ENCODE results near the gene SNAP91.

SNAP91 gene

GRCh38 chr6:83510791-83511190 is 198.1 kb downstream of the SNAP91 start:
- no peak overlapping the region for H2BK12ac ChIP-seq (ENCODE audit: low read length)
- no peak overlapping the region for H3K18ac ChIP-seq (ENCODE audit: low read length)
- no peak overlapping the region for H2AK5ac ChIP-seq (ENCODE audit: low read depth, low read length)
- H2BK120ac ChIP-seq (ENCODE audit: low read depth, low read length): no peak overlapping the region
- H2BK5ac ChIP-seq (ENCODE audit: low read length): no peak overlapping the region
- DNase-seq (ENCODE audit: low spot score): no peak
- H2AFZ ChIP-seq (ENCODE audit: low read length): no peak overlapping the region
- peaks cover 2 to 3% of the 10 kb centered on the region in 2 donors for H3K4me1 ChIP-seq (ENCODE audit: control insufficient read depth in 2 of 2, insufficient read depth in 1 of 2, low read depth in 1 of 2, low read length in 2 of 2)
- no peaks in the 10 kb centered on the region for H3K9me3 ChIP-seq (replicated peaks in 1 of 2; ENCODE audit: control insufficient read depth in 2 of 2, insufficient read depth in 1 of 2, low read depth in 1 of 2, low read length in 2 of 2)
- no peaks in the 10 kb centered on the region for H3K36me3 ChIP-seq (replicated peaks in 1 of 2; ENCODE audit: control insufficient read depth in 2 of 2, insufficient read depth in 2 of 2, low read length in 2 of 2)
- no peak overlapping the region for H4K8ac ChIP-seq (ENCODE audit: low read depth, low read length)
- no peak overlapping the region for H3K4me2 ChIP-seq (ENCODE audit: insufficient read depth, low read length, poor library complexity, severe bottlenecking)
- H3K23ac ChIP-seq (ENCODE audit: low read depth, low read length, poor library complexity): no peak overlapping the region
- no CpG with 5 or more reads among the region's 3 CpGs for WGBS, 2 donors (ENCODE audit: extremely low coverage in 2 of 2, insufficient read length in 2 of 2, insufficient replicate concordance in 1 of 2)
- no peak overlapping the region for H3K14ac ChIP-seq (ENCODE audit: low read length)
- H3K27me3 ChIP-seq (ENCODE audit: control insufficient read depth in 3 of 3, insufficient read depth in 3 of 3, low read depth in 1 of 3, low read length in 3 of 3): peaks cover 0 to 16% (median 0%) of the 10 kb centered on the region in 3 experiments
- no peak overlapping the region for H3K4ac ChIP-seq (ENCODE audit: low read length)
- H2BK15ac ChIP-seq (ENCODE audit: low read length): no peak overlapping the region
- no peak overlapping the region for H4K91ac ChIP-seq (ENCODE audit: low read depth, low read length, poor library complexity)
- H3K79me1 ChIP-seq (ENCODE audit: low read depth, low read length): no peaks in the 10 kb centered on the region
- H3K9ac ChIP-seq (ENCODE audit: low read depth, low read length, poor library complexity): no peak overlapping the region
- no peak overlapping the region for H3K27ac ChIP-seq (replicated peaks; ENCODE audit: low read length)
- no peak overlapping the region for H3K4me3 ChIP-seq (ENCODE audit: low read length in 2 of 2)

- Histone ChIP-seq H3K23ac (ENCODE audit: low read depth, low read length, poor library complexity) (no peak overlapping the region), H3K36me3 (replicated peaks in 1 of 2; ENCODE audit: control insufficient read depth in 2 of 2, insufficient read depth in 2 of 2, low read length in 2 of 2) (no peaks in the 10 kb centered on the region), H2BK5ac (ENCODE audit: low read length) (no peak overlapping the region), H4K8ac (ENCODE audit: low read depth, low read length) (no peak overlapping the region), H3K18ac (ENCODE audit: low read length) (no peak overlapping the region), H3K27me3 (ENCODE audit: control insufficient read depth in 3 of 3, insufficient read depth in 3 of 3, low read depth in 1 of 3, low read length in 3 of 3) (peaks cover 0 to 16% (median 0%) of the 10 kb centered on the region in 3 experiments), H2BK120ac (ENCODE audit: low read depth, low read length) (no peak overlapping the region), H3K79me1 (ENCODE audit: low read depth, low read length) (no peaks in the 10 kb centered on the region), H3K9me3 (replicated peaks in 1 of 2; ENCODE audit: control insufficient read depth in 2 of 2, insufficient read depth in 1 of 2, low read depth in 1 of 2, low read length in 2 of 2) (no peaks in the 10 kb centered on the region), H4K91ac (ENCODE audit: low read depth, low read length, poor library complexity) (no peak overlapping the region), H2BK12ac (ENCODE audit: low read length) (no peak overlapping the region), H3K4me3 (ENCODE audit: low read length in 2 of 2) (no peak overlapping the region), H3K27ac (replicated peaks; ENCODE audit: low read length) (no peak overlapping the region), H3K9ac (ENCODE audit: low read depth, low read length, poor library complexity) (no peak overlapping the region), H2BK15ac (ENCODE audit: low read length) (no peak overlapping the region), H3K4ac (ENCODE audit: low read length) (no peak overlapping the region), H3K14ac (ENCODE audit: low read length) (no peak overlapping the region), H3K4me2 (ENCODE audit: insufficient read depth, low read length, poor library complexity, severe bottlenecking) (no peak overlapping the region), H3K4me1 (ENCODE audit: control insufficient read depth in 2 of 2, insufficient read depth in 1 of 2, low read depth in 1 of 2, low read length in 2 of 2) (peaks cover 3 to 5% of the 10 kb centered on the region in 2 donors), H2AFZ (ENCODE audit: low read length) (no peak overlapping the region), H2AK5ac (ENCODE audit: low read depth, low read length) (no peak overlapping the region)
- WGBS, 2 donors (ENCODE audit: extremely low coverage in 2 of 2, insufficient read length in 2 of 2, insufficient replicate concordance in 1 of 2): no CpG with 5 or more reads among the region's 1 CpG
- DNase-seq (ENCODE audit: low spot score): no peak
Observed at GRCh38 chr6:83509441-83509840, 199.5 kb downstream of the SNAP91 start.

GRCh38 chr6:83505356-83505755 is 203.5 kb downstream of the SNAP91 start:
- no peaks in the 10 kb centered on the region for H3K9me3 ChIP-seq (replicated peaks in 1 of 2; ENCODE audit: control insufficient read depth in 2 of 2, insufficient read depth in 1 of 2, low read depth in 1 of 2, low read length in 2 of 2)
- no peak overlapping the region for H4K91ac ChIP-seq (ENCODE audit: low read depth, low read length, poor library complexity)
- no peak overlapping the region for H2BK15ac ChIP-seq (ENCODE audit: low read length)
- no peak overlapping the region for H3K27ac ChIP-seq (replicated peaks; ENCODE audit: low read length)
- DNase-seq (ENCODE audit: low spot score): peak; percentile 38
- H3K9ac ChIP-seq (ENCODE audit: low read depth, low read length, poor library complexity): no peak overlapping the region
- H3K14ac ChIP-seq (ENCODE audit: low read length): no peak overlapping the region
- no peak overlapping the region for H2BK120ac ChIP-seq (ENCODE audit: low read depth, low read length)
- 100% methylated on average over 1 of the region's 4 CpGs; no CpG with 5 or more reads in 1 of the 2 donors for WGBS, 2 donors (ENCODE audit: extremely low coverage in 2 of 2, insufficient read length in 2 of 2, insufficient replicate concordance in 1 of 2)
- H3K18ac ChIP-seq (ENCODE audit: low read length): no peak overlapping the region
- peaks cover 0 to 5% of the 10 kb centered on the region in 2 donors for H3K4me1 ChIP-seq (ENCODE audit: control insufficient read depth in 2 of 2, insufficient read depth in 1 of 2, low read depth in 1 of 2, low read length in 2 of 2)
- no peak overlapping the region for H3K23ac ChIP-seq (ENCODE audit: low read depth, low read length, poor library complexity)
- H4K8ac ChIP-seq (ENCODE audit: low read depth, low read length): no peak overlapping the region
- H3K79me1 ChIP-seq (ENCODE audit: low read depth, low read length): no peaks in the 10 kb centered on the region
- H2AK5ac ChIP-seq (ENCODE audit: low read depth, low read length): no peak overlapping the region
- H3K4me3 ChIP-seq (ENCODE audit: low read length in 2 of 2): no peak overlapping the region
- H3K36me3 ChIP-seq (replicated peaks in 1 of 2; ENCODE audit: control insufficient read depth in 2 of 2, insufficient read depth in 2 of 2, low read length in 2 of 2): no peaks in the 10 kb centered on the region
- H2BK12ac ChIP-seq (ENCODE audit: low read length): no peak overlapping the region
- no peak overlapping the region for H3K4ac ChIP-seq (ENCODE audit: low read length)
- H2BK5ac ChIP-seq (ENCODE audit: low read length): no peak overlapping the region
- no peak overlapping the region for H3K4me2 ChIP-seq (ENCODE audit: insufficient read depth, low read length, poor library complexity, severe bottlenecking)
- H3K27me3 ChIP-seq (ENCODE audit: control insufficient read depth in 3 of 3, insufficient read depth in 3 of 3, low read depth in 1 of 3, low read length in 3 of 3): no peaks in the 10 kb centered on the region
- no peak overlapping the region for H2AFZ ChIP-seq (ENCODE audit: low read length)

All from neuronal stem cell (in vitro differentiated cells).